Measurements from ENCODE around the gene AGXT.

AGXT gene

GRCh38 chr2:240869109-240869955 is 708 bp downstream of the AGXT start:
- DNase-seq (ENCODE audit: low read depth in 3 of 3) = no peak

- no peak for DNase-seq (ENCODE audit: low read depth in 3 of 3)
Observed at GRCh38 chr2:240869956-240870875, 1.6 kb downstream of the AGXT start.

- no peak for DNase-seq (ENCODE audit: low read depth in 3 of 3)
Observed at GRCh38 chr2:240871071-240871958, 2.7 kb downstream of the AGXT start.

DNA sequence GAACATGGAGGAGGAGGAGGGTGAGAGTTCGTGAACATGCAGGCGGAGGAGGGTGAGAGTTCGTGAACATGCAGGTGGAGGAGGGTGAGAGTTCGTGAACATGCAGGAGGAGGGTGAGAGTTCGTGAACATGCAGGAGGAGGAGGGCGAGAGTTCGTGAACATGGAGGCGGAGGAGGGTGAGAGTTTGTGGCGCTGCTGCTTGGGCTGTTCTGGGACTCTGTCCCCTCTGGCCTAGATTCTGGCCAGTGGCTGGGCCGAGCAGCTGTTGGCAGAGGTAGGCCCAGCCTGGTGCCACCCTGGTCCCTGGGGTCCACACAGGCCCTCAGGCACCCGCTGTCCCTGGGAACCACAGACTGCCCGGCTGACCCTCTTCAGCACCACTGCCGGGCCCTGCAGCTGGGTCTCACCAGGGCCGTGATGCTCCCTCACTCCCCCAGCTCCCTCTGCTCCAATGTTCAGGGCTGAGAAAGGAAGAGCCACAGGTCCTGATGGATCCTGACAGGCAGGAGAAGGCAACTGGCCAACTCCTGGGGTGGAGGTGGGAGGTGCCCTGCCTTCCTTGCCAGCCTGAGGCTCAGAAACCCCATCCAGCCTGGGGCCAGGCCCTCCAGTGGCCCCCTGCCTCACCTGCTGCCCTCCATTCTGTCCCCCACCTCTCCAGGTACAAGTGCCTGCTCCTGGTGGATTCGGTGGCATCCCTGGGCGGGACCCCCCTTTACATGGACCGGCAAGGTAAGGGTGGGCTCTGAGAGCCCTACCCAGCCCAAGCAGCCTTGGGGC is 3.9 kb downstream of the AGXT start:
- no peak for DNase-seq (ENCODE audit: low read depth in 3 of 3)

GRCh38 chr2:240873098-240873788 is 4.6 kb downstream of the AGXT start:
- no peak for DNase-seq (ENCODE audit: low read depth in 3 of 3)

- no peak for DNase-seq (ENCODE audit: low read depth in 3 of 3)
Observed at GRCh38 chr2:240873805-240874714, 5.4 kb downstream of the AGXT start.

DNA sequence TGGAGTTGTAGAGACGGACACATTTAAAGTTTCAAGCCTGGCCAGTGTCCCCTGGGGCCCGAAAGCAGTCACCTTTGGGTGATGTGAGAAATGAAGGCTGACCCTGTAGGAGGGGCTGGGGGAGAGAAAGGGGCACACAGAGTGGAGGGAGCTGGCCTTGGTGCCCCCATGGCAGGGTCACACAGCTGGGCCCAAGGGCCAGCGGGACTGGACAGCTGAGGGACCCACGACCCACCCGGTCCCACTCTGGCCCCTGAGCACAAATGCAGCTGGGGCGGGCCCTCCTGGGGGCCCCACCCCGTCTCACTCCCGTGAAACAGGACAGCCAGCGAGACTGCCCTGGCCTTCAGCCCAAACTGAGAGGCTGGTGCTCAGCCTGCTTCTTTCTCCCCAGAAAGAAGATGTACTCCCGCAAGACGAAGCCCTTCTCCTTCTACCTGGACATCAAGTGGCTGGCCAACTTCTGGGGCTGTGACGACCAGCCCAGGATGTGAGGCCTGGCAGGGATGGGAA is 6.1 kb downstream of the AGXT start:
- DNase-seq (ENCODE audit: low read depth in 3 of 3) = no peak

- no peak for DNase-seq (ENCODE audit: low read depth in 3 of 3)
Observed at GRCh38 chr2:240875228-240876034, 6.8 kb downstream of the AGXT start.

GRCh38 chr2:240876035-240876474 is 7.4 kb downstream of the AGXT start:
- DNase-seq (ENCODE audit: low read depth in 3 of 3) = no peak

- DNase-seq (ENCODE audit: low read depth in 3 of 3) = no peak
Observed at GRCh38 chr2:240876475-240877251, 8.0 kb downstream of the AGXT start.

DNA sequence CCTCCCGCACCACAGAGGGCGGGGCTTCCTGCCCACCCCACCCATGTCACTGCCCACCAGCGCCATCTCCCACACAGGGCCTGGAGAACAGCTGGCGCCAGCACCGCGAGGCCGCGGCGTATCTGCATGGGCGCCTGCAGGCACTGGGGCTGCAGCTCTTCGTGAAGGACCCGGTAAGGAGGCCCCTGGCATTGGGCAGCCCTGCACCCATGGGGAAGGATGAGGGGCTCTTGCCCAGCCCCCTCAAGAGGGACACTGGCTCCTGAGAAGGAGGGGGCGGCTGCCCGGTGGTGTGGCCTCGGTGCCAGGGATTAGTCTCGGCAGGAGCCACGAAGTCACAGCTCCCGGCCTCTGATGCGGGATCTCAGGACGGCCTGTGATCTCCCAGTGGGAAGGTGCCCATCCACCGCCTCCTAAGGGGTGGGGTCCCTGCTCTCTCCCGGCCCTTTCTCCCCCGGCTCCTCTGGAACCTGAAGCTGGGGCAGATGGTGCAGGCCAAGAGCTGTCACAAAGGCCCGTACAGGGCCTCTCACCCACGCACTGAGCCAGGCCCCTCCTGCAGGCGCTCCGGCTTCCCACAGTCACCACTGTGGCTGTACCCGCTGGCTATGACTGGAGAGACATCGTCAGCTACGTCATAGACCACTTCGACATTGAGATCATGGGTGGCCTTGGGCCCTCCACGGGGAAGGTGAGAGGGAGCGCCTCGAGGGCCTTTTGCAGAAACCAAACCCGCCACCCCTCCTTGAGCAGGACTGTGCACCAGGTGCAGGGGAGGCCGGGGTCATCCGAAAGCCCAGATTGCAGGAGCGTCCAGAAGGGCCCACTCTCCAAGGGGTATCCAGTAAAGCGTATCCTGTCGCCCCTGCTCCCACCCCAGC is 9.1 kb downstream of the AGXT start:
- no peak for DNase-seq (ENCODE audit: low read depth in 3 of 3)

- no peak for DNase-seq (ENCODE audit: low read depth in 3 of 3)
Observed at GRCh38 chr2:240878341-240878936, 9.8 kb downstream of the AGXT start.

GRCh38 chr2:240879105-240879504 is 10.5 kb downstream of the AGXT start:
- DNase-seq (ENCODE audit: low read depth in 3 of 3) = no peak

DNA sequence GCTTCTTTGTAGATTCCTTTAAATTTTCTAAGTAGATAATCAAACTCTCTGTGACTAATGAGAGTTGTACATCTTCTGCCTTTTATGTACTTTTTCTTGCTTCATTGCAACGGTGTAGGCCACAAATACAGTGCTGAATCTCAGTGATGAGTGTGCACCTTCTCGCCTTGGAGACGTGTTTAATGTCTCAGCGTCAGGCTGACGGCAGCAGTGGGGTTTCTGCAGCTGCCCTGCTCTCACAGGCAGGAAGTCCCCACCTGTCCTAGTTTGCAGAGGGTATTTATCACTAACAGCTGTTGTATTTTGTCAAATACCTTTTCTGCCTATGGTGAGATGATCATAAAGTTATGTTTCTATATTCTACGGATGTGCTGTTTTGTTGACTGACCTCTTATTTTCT is 13.3 kb downstream of the AGXT start:
- DNase-seq (ENCODE audit: low read depth in 3 of 3) = no peak

- DNase-seq (ENCODE audit: low read depth in 3 of 3) = no peak
Observed at GRCh38 chr2:240884221-240884620, 15.6 kb downstream of the AGXT start.

GRCh38 chr2:240884745-240885144 is 16.1 kb downstream of the AGXT start:
- DNase-seq (ENCODE audit: low read depth in 3 of 3) = no peak

All from stimulated activated CD4-positive, alpha-beta T cell treated with anti-CD3 and anti-CD28 coated beads, TNF-alpha, amount 100 ng/mL, for 4 hours (primary cell).